Panc1 (cell line): ENCODE results near the gene KRT83.
"Not testable (repeated sequence)": the region's sequence is repeated elsewhere in the genome, so short reads cannot be mapped to it uniquely, and the experiment has no call there.

Experiments
- CTCF ChIP-seq: fragments of 450-650 bp; IDR thresholded peaks from 2 replicates; pipeline ENCODE4 v1.5.1; 2017; ENCODE audit warnings: mild to moderate bottlenecking
- POLR2AphosphoS5 ChIP-seq: IDR thresholded peaks from 2 replicates; pipeline ENCODE4 v1.6.1; 2012; ENCODE audit warnings: mild to moderate bottlenecking, low read depth, low read length, moderate library complexity
- REST ChIP-seq, 2 experiments: IDR thresholded peaks; 2 replicates each; pipeline ENCODE4 v1.6.1; 2011 to 2012; ENCODE audit warnings: low read depth in 2 of 2, control low read depth in 1 of 2, low read length in 1 of 2, mild to moderate bottlenecking in 1 of 2, moderate library complexity in 1 of 2; ENCODE audit not compliant: insufficient read depth in 1 of 2
- SIN3A ChIP-seq: IDR thresholded peaks from 2 replicates; pipeline ENCODE4 v1.6.1; 2012; ENCODE audit warnings: low read depth, mild to moderate bottlenecking, low read length, moderate library complexity, borderline replicate concordance; ENCODE audit not compliant: insufficient read depth
- TCF7L2 ChIP-seq: IDR thresholded peaks from 2 replicates; pipeline ENCODE4 v1.6.1; 2011; ENCODE audit warnings: mild to moderate bottlenecking, low read depth, low read length, inconsistent platforms

- not testable (repeated sequence) for TF ChIP-seq POLR2AphosphoS5; CTCF; SIN3A; REST (IDR thresholded peaks at IDR 0.05; ENCODE audit: insufficient read depth in 1 of 2, low read depth in 2 of 2, low read length in 1 of 2); TCF7L2
Observed at GRCh38 chr12:52304941-52305411, 16.2 kb downstream of the KRT83 start.
